Upper lobe of right lung (tissue), 1 donor: ENCODE results near the gene ZFP36L2. TPM values are rescaled to one million over a fixed set of nuclear protein-coding genes. Genes with fewer than 3 reads are reported as not detected.
A peak's percentile ranks its signal among the peaks of the same experiment; 100 is the strongest.

Experiments
- ATAC-seq: fragments of 200-7000 bp; cut with Tn5 transposase; one replicate; pipeline ENCODE4 v1.9.1; 2020; ENCODE audit warnings: mild to moderate bottlenecking, moderate library complexity
- DNase-seq: peaks from one replicate; pipeline ENCODE4 v3.0.0-alpha.2; 2020
- H3K27ac ChIP-seq: fragments of 200-600 bp; one replicate; pipeline ENCODE4 v1.8.0; 2022
- H3K27me3 ChIP-seq: fragments of 200-600 bp; one replicate; pipeline ENCODE4 v1.8.0; 2022; ENCODE audit warnings: mild to moderate bottlenecking
- H3K36me3 ChIP-seq: fragments of 200-600 bp; one replicate; pipeline ENCODE4 v1.8.0; 2022
- H3K4me1 ChIP-seq: fragments of 200-600 bp; one replicate; pipeline ENCODE4 v1.8.0; 2022
- H3K4me3 ChIP-seq: fragments of 200-600 bp; one replicate; pipeline ENCODE4 v1.8.0; 2022; ENCODE audit warnings: mild to moderate bottlenecking
- H3K9me3 ChIP-seq: fragments of 200-600 bp; one replicate; pipeline ENCODE4 v1.8.0; 2022
- intact Hi-C: fragments of 100-400 bp; cut with DNase I; formaldehyde crosslinking; loops from one replicate; pipeline ENCODE4 v1.11.0; 2022
- long read RNA-seq: library from polyadenylated mRNA; unstranded; transcript quantifications from one replicate; pipeline ENCODE4 v2.0.0, GENCODE V29; 2021
- total RNA-seq: library from RNA; stranded (reverse); fragmentation: NEBNext Ultra II Directional; extraction: Animal tissue kit (Norgen Biotek cat#: 25700); gene quantifications from one replicate; pipeline ENCODE4 v1.2.1, GENCODE V29; 2021
- TF ChIP-seq, protein P1 (sequence below): fragments of 200-600 bp; IDR thresholded peaks from one replicate; pipeline ENCODE4 v1.8.0; 2022; ENCODE audit warnings: antibody characterized with exemption
- donor health status: DM: no; HTN: yes; CAD: no; lungs with severe emphysema.

The ZFP36L2 gene, protein sequence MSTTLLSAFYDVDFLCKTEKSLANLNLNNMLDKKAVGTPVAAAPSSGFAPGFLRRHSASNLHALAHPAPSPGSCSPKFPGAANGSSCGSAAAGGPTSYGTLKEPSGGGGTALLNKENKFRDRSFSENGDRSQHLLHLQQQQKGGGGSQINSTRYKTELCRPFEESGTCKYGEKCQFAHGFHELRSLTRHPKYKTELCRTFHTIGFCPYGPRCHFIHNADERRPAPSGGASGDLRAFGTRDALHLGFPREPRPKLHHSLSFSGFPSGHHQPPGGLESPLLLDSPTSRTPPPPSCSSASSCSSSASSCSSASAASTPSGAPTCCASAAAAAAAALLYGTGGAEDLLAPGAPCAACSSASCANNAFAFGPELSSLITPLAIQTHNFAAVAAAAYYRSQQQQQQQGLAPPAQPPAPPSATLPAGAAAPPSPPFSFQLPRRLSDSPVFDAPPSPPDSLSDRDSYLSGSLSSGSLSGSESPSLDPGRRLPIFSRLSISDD
- total RNA-seq, result 139 TPM
- long read RNA-seq, transcript ZFP36L2-201 (2 exons, 3,696 nt), result major isoform, 369 of 619 reads
- long read RNA-seq, partial matches to known transcripts, result 0 of 619 reads
- long read RNA-seq, other reads (novel, unspliced or antisense), result 250 of 619 reads

DNA sequence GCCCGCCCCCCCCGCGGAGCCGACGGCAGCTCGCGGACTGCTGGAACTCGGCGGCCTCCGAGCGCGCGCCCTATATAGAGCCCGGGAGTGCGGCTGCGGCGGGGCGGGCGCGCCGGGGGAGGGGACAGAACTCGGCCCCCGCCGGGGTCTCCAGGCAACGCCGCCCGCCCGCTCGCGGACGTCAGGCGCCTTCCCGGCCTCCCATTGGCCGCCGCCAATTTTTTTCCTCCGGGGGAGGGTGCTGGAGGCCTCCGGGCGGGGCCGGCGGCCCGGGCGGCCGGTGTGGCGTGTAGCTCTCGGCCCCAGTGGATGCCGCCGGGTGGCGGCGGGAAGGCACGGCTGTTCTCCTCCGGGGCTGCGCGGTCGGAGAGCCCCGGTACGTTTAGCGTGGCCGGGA is at the start of gene ZFP36L2:
Gene ZFP36L2, minus strand, starts transcription at position 49 of the 397 bp plus-strand sequence. CDS start 291 bp downstream, outside the sequence.
- H3K27me3 ChIP-seq, result no peaks in the 10 kb centered on the region
- peak; percentile 99 for DNase-seq
- peak within 1 kb of the TSS; percentile 98 for H3K27ac ChIP-seq
- peaks cover 35% of the 10 kb centered on the region for H3K4me1 ChIP-seq
- ATAC-seq, result peak; percentile 83
- H3K9me3 ChIP-seq, result no peaks in the 10 kb centered on the region
- H3K4me3 ChIP-seq, result peak within 1 kb of the TSS; percentile 82
- peaks cover 52% of the 10 kb centered on the region for H3K36me3 ChIP-seq
- intact Hi-C loops, result loop anchor here (5.0 to 10.0 kb wide), 3 partner anchors 92 to 279 kb away; no protein-coding TSS in a partner anchor
- TF ChIP-seq, protein P1, sequence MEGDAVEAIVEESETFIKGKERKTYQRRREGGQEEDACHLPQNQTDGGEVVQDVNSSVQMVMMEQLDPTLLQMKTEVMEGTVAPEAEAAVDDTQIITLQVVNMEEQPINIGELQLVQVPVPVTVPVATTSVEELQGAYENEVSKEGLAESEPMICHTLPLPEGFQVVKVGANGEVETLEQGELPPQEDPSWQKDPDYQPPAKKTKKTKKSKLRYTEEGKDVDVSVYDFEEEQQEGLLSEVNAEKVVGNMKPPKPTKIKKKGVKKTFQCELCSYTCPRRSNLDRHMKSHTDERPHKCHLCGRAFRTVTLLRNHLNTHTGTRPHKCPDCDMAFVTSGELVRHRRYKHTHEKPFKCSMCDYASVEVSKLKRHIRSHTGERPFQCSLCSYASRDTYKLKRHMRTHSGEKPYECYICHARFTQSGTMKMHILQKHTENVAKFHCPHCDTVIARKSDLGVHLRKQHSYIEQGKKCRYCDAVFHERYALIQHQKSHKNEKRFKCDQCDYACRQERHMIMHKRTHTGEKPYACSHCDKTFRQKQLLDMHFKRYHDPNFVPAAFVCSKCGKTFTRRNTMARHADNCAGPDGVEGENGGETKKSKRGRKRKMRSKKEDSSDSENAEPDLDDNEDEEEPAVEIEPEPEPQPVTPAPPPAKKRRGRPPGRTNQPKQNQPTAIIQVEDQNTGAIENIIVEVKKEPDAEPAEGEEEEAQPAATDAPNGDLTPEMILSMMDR, result no peak

- ATAC-seq, result no peak
These were observed 48.3 kb upstream of the ZFP36L2 start for GRCh38 chr2:43274721-43275120.

DNA sequence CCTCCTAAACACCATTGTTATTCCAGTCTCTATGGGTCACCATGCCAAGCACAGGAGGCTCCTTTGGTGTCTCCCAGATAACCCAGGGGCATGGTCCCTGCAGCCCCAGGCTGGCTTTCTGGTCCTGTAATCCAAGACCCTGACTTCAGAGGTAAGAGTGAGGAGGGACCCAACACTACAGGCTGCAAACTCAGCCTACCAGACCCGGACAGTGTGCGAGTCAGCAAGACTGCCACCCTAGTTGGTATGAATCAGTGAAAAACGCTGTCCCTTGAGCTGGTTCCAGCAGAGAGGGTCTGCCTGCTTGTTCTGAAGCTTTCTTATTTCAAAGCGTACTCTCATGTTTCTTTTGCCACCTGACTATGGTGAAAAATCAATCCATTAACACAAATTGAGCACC is 47.6 kb upstream of the ZFP36L2 start:
- TF ChIP-seq, protein P1, result no peak
- Histone ChIP-seq H3K36me3 (peaks cover 5% of the 10 kb centered on the region), H3K9me3 (no peaks in the 10 kb centered on the region), H3K4me3 (no peak overlapping the region), H3K27me3 (no peaks in the 10 kb centered on the region), H3K27ac (no peak overlapping the region), H3K4me1 (peaks cover 27% of the 10 kb centered on the region)
- ATAC-seq (no peak), DNase-seq (no peak)
- intact Hi-C loops, result no loop called here

More at GRCh38 chr2:43274721-43275120, 48.3 kb upstream of the ZFP36L2 start:
- Histone ChIP-seq H3K27ac (no peak overlapping the region), H3K4me3 (no peak overlapping the region), H3K27me3 (no peaks in the 10 kb centered on the region), H3K9me3 (no peaks in the 10 kb centered on the region), H3K36me3 (peaks cover 5% of the 10 kb centered on the region), H3K4me1 (peaks cover 21% of the 10 kb centered on the region)
- no peak for DNase-seq
- intact Hi-C loops, result no loop called here
- TF ChIP-seq, protein P1, result no peak

GRCh38 chr2:43273529-43273928 is 47.1 kb upstream of the ZFP36L2 start:
- TF ChIP-seq, protein P1, result no peak
- Histone ChIP-seq H3K4me1 (peaks cover 32% of the 10 kb centered on the region), H3K27me3 (no peaks in the 10 kb centered on the region), H3K27ac (no peak overlapping the region), H3K4me3 (no peak overlapping the region), H3K36me3 (peaks cover 3% of the 10 kb centered on the region), H3K9me3 (no peaks in the 10 kb centered on the region)
- intact Hi-C loops, result no loop called here
- ATAC-seq (no peak), DNase-seq (no peak)

DNA sequence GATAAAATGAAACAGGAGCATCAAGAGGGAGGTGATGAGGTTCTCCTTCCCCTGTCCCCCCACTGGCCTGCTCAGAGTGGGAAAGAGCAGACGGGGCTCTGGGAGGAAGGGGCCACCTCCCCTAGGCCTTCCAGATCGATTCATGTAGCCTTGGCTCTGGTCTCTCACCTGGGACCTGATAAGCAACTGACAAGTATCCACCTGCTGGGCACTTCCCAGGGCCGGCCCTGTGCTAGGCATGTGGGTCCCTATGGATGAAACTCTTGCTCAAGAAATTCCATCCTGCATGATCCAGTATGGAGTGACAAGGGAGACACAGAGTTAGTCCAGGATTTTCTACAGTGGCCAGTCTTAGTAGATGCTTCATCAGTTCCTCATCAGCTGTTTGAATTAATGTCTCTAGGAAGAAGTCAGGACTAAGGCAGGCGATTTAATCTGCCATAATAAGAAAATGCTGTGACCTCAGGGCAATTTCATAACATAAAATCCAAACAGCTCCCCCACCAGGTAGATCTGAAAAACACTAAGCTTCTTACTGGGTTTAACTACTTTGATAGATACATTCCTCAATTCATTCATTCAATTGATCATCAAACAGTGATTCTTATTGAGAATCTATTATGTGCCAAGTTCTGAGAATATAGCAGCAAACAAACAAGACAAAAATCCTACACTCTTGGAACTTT is 44.7 kb upstream of the ZFP36L2 start:
- no peak overlapping the region for H3K4me3 ChIP-seq
- DNase-seq (no peak), ATAC-seq (no peak)
- H3K9me3 ChIP-seq, result no peaks in the 10 kb centered on the region
- intact Hi-C loops, result no loop called here
- H3K36me3 ChIP-seq, result no peaks in the 10 kb centered on the region
- no peak overlapping the region for H3K27ac ChIP-seq
- TF ChIP-seq, protein P1, result no peak
- no peaks in the 10 kb centered on the region for H3K27me3 ChIP-seq
- peaks cover 28% of the 10 kb centered on the region for H3K4me1 ChIP-seq
